ENCODE measurements around the gene TCF7L1.

GRCh38 chr2:85130407-85130806 is 2.8 kb upstream of the TCF7L1 start:
- no peak for TF ChIP-seq EGR1 (IDR thresholded peaks at IDR 0.05)
- TF ChIP-seq EP300 (IDR thresholded peaks at IDR 0.05; ENCODE audit: borderline replicate concordance): no peak
- no peak for TF ChIP-seq CREB1 (IDR thresholded peaks at IDR 0.05; ENCODE audit: low read depth)
- no peak for TF ChIP-seq TCF12 (IDR thresholded peaks at IDR 0.05; ENCODE audit: low read depth)
- TF ChIP-seq CEBPB (IDR thresholded peaks at IDR 0.05): no peak
- no peak for TF ChIP-seq REST (IDR thresholded peaks at IDR 0.05; ENCODE audit: low read depth)
- TF ChIP-seq ZBTB7A (IDR thresholded peaks at IDR 0.05; ENCODE audit: low read depth): no peak
- no peak for TF ChIP-seq TAF1 (IDR thresholded peaks at IDR 0.05; ENCODE audit: low read depth)
- TF ChIP-seq MAX (IDR thresholded peaks at IDR 0.05): no peak
- no peak for TF ChIP-seq YY1 (IDR thresholded peaks at IDR 0.05; ENCODE audit: low read depth)
- no peak for TF ChIP-seq NFIC (IDR thresholded peaks at IDR 0.05)
- TF ChIP-seq TEAD4 (IDR thresholded peaks at IDR 0.05): no peak
